ENCODE measurements around the gene HSPA2. TPM values are rescaled to one million over a fixed set of nuclear protein-coding genes. Genes with fewer than 3 reads are reported as not detected.

The HSPA2 gene
- total and polyA plus RNA-seq, 2 of the 13 experiments (the other 11 are each of a cell fraction or from before 2014, with no cell fraction given), result 0.15 to 0.27 TPM

- TF ChIP-seq CAMTA2 (CRISPR knock-in tag; IDR thresholded peaks at IDR 0.05; ENCODE audit: borderline replicate concordance) (no peak), ELF3 (CRISPR knock-in tag; IDR thresholded peaks at IDR 0.05) (no peak), ZNF740 (CRISPR knock-in tag; IDR thresholded peaks at IDR 0.05) (no peak), ZSCAN31 (CRISPR knock-in tag; IDR thresholded peaks at IDR 0.05; ENCODE audit: low read depth) (0 out of 2 replicates have a peak, but pooled peaks have one; percentile 23), ZBTB7A (CRISPR knock-in tag; IDR thresholded peaks at IDR 0.05) (0 out of 2 replicates have a peak, but pooled peaks have one; percentile 39), FOXO4 (CRISPR knock-in tag; conservative IDR thresholded peaks at IDR 0.05) (0 out of 2 replicates have a peak, but pooled peaks have one; percentile 52), ZNF784 (CRISPR knock-in tag; IDR thresholded peaks at IDR 0.05; ENCODE audit: borderline replicate concordance) (0 out of 2 replicates have a peak, but pooled peaks have one; percentile 27), ATF1 (CRISPR knock-in tag; IDR thresholded peaks at IDR 0.05) (no peak), ZNF781 (CRISPR knock-in tag; IDR thresholded peaks at IDR 0.05; ENCODE audit: borderline replicate concordance, not compliant biosample characterization) (no peak), TEAD2 (CRISPR knock-in tag; IDR thresholded peaks at IDR 0.05) (no peak), ZNF512 (CRISPR knock-in tag; IDR thresholded peaks at IDR 0.05) (no peak), SRSF4 (IDR thresholded peaks at IDR 0.05; ENCODE audit: low read depth, low read length, poor library complexity, severe bottlenecking) (peak; percentile 21), ZNF138 (CRISPR knock-in tag; IDR thresholded peaks at IDR 0.05; ENCODE audit: low read depth) (0 out of 2 replicates have a peak, but pooled peaks have one; percentile 37), MTF2 (CRISPR knock-in tag; IDR thresholded peaks at IDR 0.05; ENCODE audit: borderline replicate concordance) (no peak), SMAD1 (CRISPR knock-in tag; IDR thresholded peaks at IDR 0.05; ENCODE audit: borderline replicate concordance, low read depth) (no peak), ZNF275 (CRISPR knock-in tag; IDR thresholded peaks at IDR 0.05; ENCODE audit: borderline replicate concordance) (0 out of 2 replicates have a peak, but pooled peaks have one; percentile 18), HINFP (CRISPR knock-in tag; IDR thresholded peaks at IDR 0.05; ENCODE audit: low read depth) (peak; percentile 1; the same call in 1 of the 2 replicates), SNAPC2 (CRISPR knock-in tag; IDR thresholded peaks at IDR 0.05) (0 out of 2 replicates have a peak, but pooled peaks have one; percentile 4), MAF1 (CRISPR knock-in tag; IDR thresholded peaks at IDR 0.05; ENCODE audit: borderline replicate concordance) (peak; percentile 52; the same call in 1 of the 2 replicates), ZNF343 (CRISPR knock-in tag; IDR thresholded peaks at IDR 0.05) (no peak)
These were observed 35.4 kb upstream of the HSPA2 start (continued) for GRCh38 chr14:64504897-64505794.
